SJCRH30 (cell line): Measurements from ENCODE around the gene CGA. TPM values are rescaled to one million over a fixed set of nuclear protein-coding genes. Genes with fewer than 3 reads are reported as not detected.

ENCODE experiments used
- DNase-seq, 2 experiments: peaks; one replicate each; pipeline ENCODE4 v3.0.0-alpha.2; 2015 to 2020
- H3K27ac ChIP-seq: fragments of 250-450 bp; sonication (Bioruptor Pico); 2 replicates; pipeline ENCODE4 v1.5.1; 2020; ENCODE audit warnings: mild to moderate bottlenecking, moderate library complexity
- H3K27me3 ChIP-seq: fragments of 250-450 bp; sonication (Bioruptor Pico); 2 replicates; pipeline ENCODE4 v1.5.1; 2020; ENCODE audit warnings: mild to moderate bottlenecking, moderate library complexity
- H3K36me3 ChIP-seq: fragments of 250-450 bp; sonication (Bioruptor Pico); 2 replicates; pipeline ENCODE4 v1.5.1; 2020; ENCODE audit warnings: mild to moderate bottlenecking, moderate library complexity
- H3K4me1 ChIP-seq: fragments of 250-450 bp; sonication (Bioruptor Pico); 2 replicates; pipeline ENCODE4 v1.5.1; 2020; ENCODE audit warnings: mild to moderate bottlenecking, moderate library complexity
- H3K4me3 ChIP-seq: fragments of 250-450 bp; sonication (Bioruptor Pico); 2 replicates; pipeline ENCODE4 v1.5.1; 2020; ENCODE audit warnings: mild to moderate bottlenecking, moderate library complexity
- H3K9me3 ChIP-seq: fragments of 250-450 bp; sonication (Bioruptor Pico); replicated peaks from 2 replicates; pipeline ENCODE4 v1.5.1; 2020; ENCODE audit warnings: mild to moderate bottlenecking, moderate library complexity
- total RNA-seq: library from RNA; depleted of rRNA; stranded (reverse); fragments of >200 nt; shearing (Covaris generic); gene quantifications from 2 replicates; pipeline ENCODE4 v1.2.3, GENCODE V29; 2014

Gene CGA
- total RNA-seq, 1 experiment from 2014 or later: not detected

DNA sequence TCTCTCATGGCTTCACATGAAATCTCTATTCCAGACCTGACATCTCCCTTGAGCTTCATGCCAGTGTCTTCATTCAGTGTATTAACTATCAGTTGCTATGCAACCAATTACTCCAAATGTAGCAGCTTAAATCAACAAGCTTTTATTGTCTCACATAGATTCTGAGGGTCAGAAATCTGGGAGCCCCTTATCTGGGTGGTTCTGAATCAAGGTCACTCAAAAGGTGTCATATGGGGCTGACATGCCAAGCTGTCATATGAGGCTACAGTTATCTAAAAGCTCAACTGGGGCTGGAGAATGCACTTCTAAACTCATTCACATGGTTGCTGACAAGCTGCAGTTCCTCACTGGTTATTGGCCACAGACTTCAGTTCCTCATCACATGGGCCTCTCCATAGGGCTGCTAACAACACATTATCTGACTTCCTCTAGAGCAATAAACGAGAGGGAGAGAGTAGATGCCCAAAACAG, 7.3 kb upstream of the CGA start:
- H3K4me1 ChIP-seq: no peaks in the 10 kb centered on the region
- no peak overlapping the region for H3K27ac ChIP-seq
- H3K36me3 ChIP-seq: no peaks in the 10 kb centered on the region
- H3K4me3 ChIP-seq: no peak overlapping the region
- DNase-seq: no peak
- H3K9me3 ChIP-seq: no peaks in the 10 kb centered on the region
- no peaks in the 10 kb centered on the region for H3K27me3 ChIP-seq

DNA sequence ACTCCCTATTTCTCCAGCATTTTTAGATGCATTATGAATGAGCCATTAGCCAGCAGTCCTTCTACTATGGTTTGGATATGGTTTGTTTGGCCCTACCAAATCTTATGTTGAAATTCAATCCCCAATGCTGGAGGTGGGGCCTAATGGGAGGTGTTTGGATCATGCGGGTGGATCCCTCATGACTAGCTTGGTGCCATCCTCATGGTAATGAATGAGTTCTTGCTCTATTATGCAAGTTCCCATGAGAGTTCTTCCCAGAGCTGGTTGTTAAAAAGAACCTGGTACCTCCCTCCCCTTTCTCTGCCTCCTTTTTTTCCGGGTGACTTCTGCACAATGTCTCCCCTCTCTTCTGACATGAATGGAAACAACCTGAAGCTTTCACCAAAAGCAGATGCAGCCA, 6.2 kb upstream of the CGA start:
- no peaks in the 10 kb centered on the region for H3K36me3 ChIP-seq
- no peaks in the 10 kb centered on the region for H3K4me1 ChIP-seq
- no peaks in the 10 kb centered on the region for H3K27me3 ChIP-seq
- no peak overlapping the region for H3K4me3 ChIP-seq
- no peak for DNase-seq
- no peak overlapping the region for H3K27ac ChIP-seq
- H3K9me3 ChIP-seq: no peaks in the 10 kb centered on the region

GRCh38 chr6:87100216-87100615, 5.3 kb upstream of the CGA start:
- no peaks in the 10 kb centered on the region for H3K9me3 ChIP-seq
- H3K4me3 ChIP-seq: no peak overlapping the region
- H3K4me1 ChIP-seq: no peaks in the 10 kb centered on the region
- no peaks in the 10 kb centered on the region for H3K36me3 ChIP-seq
- no peaks in the 10 kb centered on the region for H3K27me3 ChIP-seq
- DNase-seq: no peak
- no peak overlapping the region for H3K27ac ChIP-seq

GRCh38 chr6:87099472-87099871, 4.6 kb upstream of the CGA start:
- Histone ChIP-seq H3K27me3 (no peaks in the 10 kb centered on the region), H3K9me3 (no peaks in the 10 kb centered on the region)
- DNase-seq: no peak

GRCh38 chr6:87094576-87094975, 330 bp downstream of the CGA start:
- Histone ChIP-seq H3K9me3 (no peaks in the 10 kb centered on the region), H3K27ac (no peak overlapping the region), H3K4me3 (no peak overlapping the region), H3K27me3 (no peaks in the 10 kb centered on the region; the same call in 1 of the 2 replicates), H3K36me3 (no peaks in the 10 kb centered on the region), H3K4me1 (no peaks in the 10 kb centered on the region)
- DNase-seq: no peak

More at GRCh38 chr6:87099472-87099871, 4.6 kb upstream of the CGA start:
- Histone ChIP-seq H3K27ac (no peak overlapping the region), H3K4me1 (no peaks in the 10 kb centered on the region), H3K4me3 (no peak overlapping the region), H3K36me3 (no peaks in the 10 kb centered on the region)

DNA sequence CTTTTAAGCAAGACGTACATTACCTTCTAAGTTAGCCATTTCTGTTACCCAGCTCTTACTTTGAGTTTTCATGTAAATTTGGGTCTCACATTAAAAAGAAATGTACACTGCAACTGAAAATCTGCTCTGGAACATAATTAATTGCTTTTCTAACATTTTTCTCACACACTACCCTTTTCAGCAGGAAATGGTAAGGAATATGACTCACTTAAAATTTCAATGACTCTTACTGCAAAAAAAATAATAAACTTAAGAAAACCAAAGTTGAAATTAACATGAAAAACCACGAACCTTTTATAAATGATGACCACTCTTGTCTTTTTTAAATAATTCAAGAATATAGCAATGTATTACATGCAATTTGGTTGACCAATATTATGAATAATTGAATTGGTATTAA, 1.3 kb downstream of the CGA start:
- H3K4me3 ChIP-seq: no peak overlapping the region
- H3K27ac ChIP-seq: no peak overlapping the region
- H3K27me3 ChIP-seq: no peaks in the 10 kb centered on the region; the same call in 1 of the 2 replicates
- H3K4me1 ChIP-seq: no peaks in the 10 kb centered on the region
- DNase-seq: no peak
- no peaks in the 10 kb centered on the region for H3K9me3 ChIP-seq
- H3K36me3 ChIP-seq: no peaks in the 10 kb centered on the region

DNA sequence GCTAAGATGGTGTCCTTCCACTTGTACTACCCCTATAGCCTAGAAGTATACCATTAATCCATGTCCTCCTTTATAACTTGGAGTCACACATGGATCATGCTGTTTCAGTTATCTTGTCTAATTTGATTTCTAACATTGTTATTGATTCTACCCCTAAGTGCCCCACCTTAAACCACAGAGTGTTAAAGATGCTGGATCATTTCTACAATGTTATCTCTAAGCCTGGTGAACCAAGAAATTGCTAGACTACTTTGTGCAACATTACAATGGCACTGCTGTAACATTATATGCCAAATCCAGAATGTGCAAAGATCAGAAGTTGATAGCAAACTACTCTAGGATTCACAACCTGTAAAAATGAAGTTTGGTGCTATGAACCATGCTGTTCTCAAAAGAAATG, 1.7 kb downstream of the CGA start:
- Histone ChIP-seq H3K27ac (no peak overlapping the region), H3K4me3 (no peak overlapping the region), H3K9me3 (no peaks in the 10 kb centered on the region), H3K36me3 (no peaks in the 10 kb centered on the region), H3K27me3 (no peaks in the 10 kb centered on the region; the same call in 1 of the 2 replicates), H3K4me1 (no peaks in the 10 kb centered on the region)
- DNase-seq: no peak

DNA sequence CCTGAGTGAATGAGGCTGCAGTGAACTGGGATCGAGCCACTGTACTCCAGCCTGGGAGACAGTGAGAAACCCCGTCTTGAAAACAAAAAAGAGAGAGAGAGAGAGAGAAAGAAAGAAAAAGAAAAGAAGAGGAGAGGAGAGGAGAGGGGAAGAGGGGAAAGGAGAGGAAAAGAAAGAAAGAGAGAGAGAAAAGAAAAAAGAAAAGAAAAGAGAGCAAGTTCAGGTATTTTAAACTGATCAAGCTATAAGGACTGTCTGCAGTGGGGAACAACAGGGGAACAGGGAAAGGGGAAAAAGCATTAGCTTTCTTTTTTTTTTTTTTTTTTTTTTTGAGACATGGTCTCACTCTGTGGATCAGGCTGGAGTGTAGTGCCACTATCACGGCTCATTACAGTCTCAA, 2.5 kb downstream of the CGA start:
- H3K4me1 ChIP-seq: no peaks in the 10 kb centered on the region
- H3K9me3 ChIP-seq: no peaks in the 10 kb centered on the region
- H3K27ac ChIP-seq: no peak overlapping the region
- H3K27me3 ChIP-seq: no peaks in the 10 kb centered on the region; the same call in 1 of the 2 replicates
- H3K4me3 ChIP-seq: no peak overlapping the region
- no peak for DNase-seq
- H3K36me3 ChIP-seq: no peaks in the 10 kb centered on the region

- no peak for DNase-seq
These were observed 5.8 kb downstream of the CGA start for GRCh38 chr6:87089135-87089534.

DNA sequence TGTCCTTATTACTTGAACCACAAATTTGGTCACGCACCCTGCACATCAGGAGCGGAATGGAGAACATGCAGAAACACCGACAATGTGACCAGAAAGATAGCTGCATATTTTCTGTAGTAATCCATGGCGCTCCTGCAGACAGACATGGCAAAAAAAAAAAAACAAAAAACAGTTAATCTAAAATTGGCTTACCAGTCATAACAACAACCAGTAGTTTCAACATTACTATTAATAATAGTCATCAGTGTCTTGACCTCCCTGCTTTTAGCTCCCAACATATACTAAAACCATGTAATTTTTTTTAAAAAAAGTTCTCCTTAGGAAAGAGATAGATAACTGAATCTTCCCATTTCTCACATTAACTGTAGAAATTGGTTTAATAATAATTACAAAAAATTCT, 6.8 kb downstream of the CGA start:
- Histone ChIP-seq H3K27ac (no peak overlapping the region), H3K36me3 (no peaks in the 10 kb centered on the region), H3K4me1 (no peaks in the 10 kb centered on the region), H3K27me3 (no peaks in the 10 kb centered on the region), H3K4me3 (no peak overlapping the region), H3K9me3 (no peaks in the 10 kb centered on the region)
- DNase-seq: no peak

More at GRCh38 chr6:87089135-87089534, 5.8 kb downstream of the CGA start:
- Histone ChIP-seq H3K9me3 (no peaks in the 10 kb centered on the region), H3K27me3 (no peaks in the 10 kb centered on the region; the same call in 1 of the 2 replicates), H3K4me3 (no peak overlapping the region), H3K36me3 (no peaks in the 10 kb centered on the region), H3K4me1 (no peaks in the 10 kb centered on the region), H3K27ac (no peak overlapping the region)

DNA sequence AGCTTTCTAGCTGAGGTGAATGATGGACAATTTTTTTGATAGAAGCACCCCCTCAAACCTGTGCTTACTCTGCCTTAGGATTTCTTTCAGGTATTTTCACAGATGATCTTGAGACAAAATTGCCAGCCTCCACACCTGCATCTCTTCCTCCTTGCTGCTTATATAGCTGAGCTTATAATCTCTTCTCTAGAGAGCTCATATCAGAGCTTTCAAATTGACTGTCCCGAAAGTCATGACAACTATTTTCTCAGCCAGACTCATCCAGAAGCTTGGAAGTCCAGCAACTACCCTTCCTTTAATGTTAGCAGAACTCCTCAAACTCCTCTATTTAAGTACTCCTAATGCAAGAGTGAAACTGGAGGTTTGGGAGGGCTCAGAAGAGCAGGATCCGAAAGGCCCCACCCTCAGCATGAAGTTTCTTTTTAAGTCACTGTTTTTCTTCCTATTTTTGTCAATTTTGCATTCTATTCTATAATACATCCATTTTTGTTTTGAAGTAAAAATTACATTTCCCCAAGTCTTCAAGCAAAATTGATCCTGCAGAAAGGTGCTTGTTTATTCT, 12.7 kb downstream of the CGA start:
- no peak overlapping the region for H3K27ac ChIP-seq
- no peak overlapping the region for H3K4me3 ChIP-seq
- no peaks in the 10 kb centered on the region for H3K9me3 ChIP-seq
- H3K4me1 ChIP-seq: no peaks in the 10 kb centered on the region
- no peaks in the 10 kb centered on the region for H3K36me3 ChIP-seq
- H3K27me3 ChIP-seq: no peaks in the 10 kb centered on the region
- DNase-seq: no peak

GRCh38 chr6:87078983-87079616, 15.8 kb downstream of the CGA start:
- no peak overlapping the region for H3K4me3 ChIP-seq
- no peaks in the 10 kb centered on the region for H3K27me3 ChIP-seq
- H3K9me3 ChIP-seq: no peaks in the 10 kb centered on the region
- peaks cover 4% of the 10 kb centered on the region; the same call in 1 of the 2 replicates for H3K4me1 ChIP-seq
- H3K36me3 ChIP-seq: no peaks in the 10 kb centered on the region
- H3K27ac ChIP-seq: no peak overlapping the region
- peak; percentile 69 to 83 for DNase-seq

DNA sequence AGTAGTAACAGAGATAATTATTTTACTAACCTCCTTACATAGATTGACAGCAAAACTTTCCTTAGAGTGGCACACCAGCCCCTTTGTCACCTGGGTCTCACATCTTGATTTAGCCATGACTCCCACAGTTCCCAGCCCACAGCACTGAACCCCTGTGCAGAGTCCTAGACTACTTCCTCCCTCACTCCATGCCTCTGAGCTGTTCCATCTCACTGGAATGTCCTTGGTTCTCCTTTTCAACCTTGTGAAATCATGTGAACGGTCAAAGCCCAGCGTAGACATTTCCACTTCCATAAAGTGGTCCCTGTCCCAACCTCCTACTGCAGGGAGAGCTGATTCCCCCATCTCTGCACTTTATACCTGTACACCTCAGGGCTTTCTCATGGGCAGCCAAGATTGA, 19.7 kb downstream of the CGA start:
- peaks cover 4% of the 10 kb centered on the region; the same call in 1 of the 2 replicates for H3K4me1 ChIP-seq
- no peak overlapping the region for H3K27ac ChIP-seq
- no peaks in the 10 kb centered on the region for H3K27me3 ChIP-seq
- no peak overlapping the region for H3K4me3 ChIP-seq
- no peaks in the 10 kb centered on the region for H3K9me3 ChIP-seq
- DNase-seq: no peak
- H3K36me3 ChIP-seq: no peaks in the 10 kb centered on the region

DNA sequence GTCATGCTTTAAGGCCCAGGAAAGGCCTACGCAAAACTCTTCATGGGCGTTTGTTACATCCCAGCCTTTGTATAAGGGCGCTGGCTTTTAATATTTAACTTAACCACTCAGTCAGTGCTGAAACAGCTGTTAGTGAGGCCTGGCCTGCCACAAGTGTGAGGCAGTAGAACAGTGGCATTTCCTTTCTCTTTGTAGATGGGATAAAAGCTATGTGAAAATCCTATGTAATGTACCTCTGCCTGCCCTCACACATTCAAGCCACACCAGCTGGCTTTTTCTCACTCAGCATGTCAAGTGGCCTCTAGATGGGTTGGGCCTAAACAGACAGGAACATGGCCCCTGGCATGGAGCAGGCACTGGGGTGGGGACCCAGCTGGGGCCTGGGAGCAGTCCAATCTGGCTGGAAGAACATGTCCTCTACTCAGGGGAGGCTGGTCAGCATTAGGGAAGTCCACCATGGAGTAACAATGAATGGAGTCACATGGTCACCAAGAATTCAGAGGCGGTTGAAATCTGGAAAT, 20.7 kb downstream of the CGA start:
- no peaks in the 10 kb centered on the region for H3K36me3 ChIP-seq
- H3K9me3 ChIP-seq: no peaks in the 10 kb centered on the region
- no peak overlapping the region for H3K4me3 ChIP-seq
- H3K4me1 ChIP-seq: peaks cover 4% of the 10 kb centered on the region; the same call in 1 of the 2 replicates
- DNase-seq: peak; percentile 36 to 55
- H3K27me3 ChIP-seq: no peaks in the 10 kb centered on the region
- H3K27ac ChIP-seq: no peak overlapping the region

GRCh38 chr6:87071683-87072082, 23.2 kb downstream of the CGA start:
- DNase-seq: no peak
- no peaks in the 10 kb centered on the region for H3K9me3 ChIP-seq
- no peak overlapping the region for H3K27ac ChIP-seq

More at GRCh38 chr6:87071683-87072082, 23.2 kb downstream of the CGA start:
- no peaks in the 10 kb centered on the region for H3K36me3 ChIP-seq
- H3K4me3 ChIP-seq: no peak overlapping the region
- peaks cover 4% of the 10 kb centered on the region; the same call in 1 of the 2 replicates for H3K4me1 ChIP-seq
- no peaks in the 10 kb centered on the region for H3K27me3 ChIP-seq
